GM21576 (cell line): ENCODE measurements around the gene OR8A1.
"Not testable (repeated sequence)": the region's sequence is repeated elsewhere in the genome, so short reads cannot be mapped to it uniquely, and the experiment has no call there.

Experiments
- ATAC-seq: cut with Tn5 transposase; IDR thresholded peaks from one replicate; pipeline ENCODE4 v1.9.1; 2021; ENCODE audit warnings: mild to moderate bottlenecking, moderate library complexity; ENCODE audit not compliant: unreplicated experiment

Gene OR8A1

DNA sequence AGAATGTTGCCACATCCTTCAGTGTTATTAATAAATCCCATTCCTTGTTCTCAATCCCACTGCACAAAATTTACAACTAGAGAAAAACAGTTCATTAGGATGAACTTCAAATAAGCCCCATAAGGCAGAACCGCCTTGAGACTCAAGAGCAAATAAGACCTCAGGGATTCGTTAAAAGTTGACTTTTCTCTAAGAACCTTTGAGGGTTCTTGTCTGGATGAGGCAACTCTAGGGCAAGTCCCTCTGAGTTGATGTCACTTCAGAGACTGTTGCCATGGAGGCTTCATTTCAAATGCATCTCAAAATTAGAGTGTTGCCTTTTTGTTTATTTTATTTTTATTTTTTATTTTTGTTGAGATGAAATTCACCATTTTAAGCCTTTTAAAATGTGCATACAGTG, 21.6 kb downstream of the OR8A1 start:
- no peak for ATAC-seq

DNA sequence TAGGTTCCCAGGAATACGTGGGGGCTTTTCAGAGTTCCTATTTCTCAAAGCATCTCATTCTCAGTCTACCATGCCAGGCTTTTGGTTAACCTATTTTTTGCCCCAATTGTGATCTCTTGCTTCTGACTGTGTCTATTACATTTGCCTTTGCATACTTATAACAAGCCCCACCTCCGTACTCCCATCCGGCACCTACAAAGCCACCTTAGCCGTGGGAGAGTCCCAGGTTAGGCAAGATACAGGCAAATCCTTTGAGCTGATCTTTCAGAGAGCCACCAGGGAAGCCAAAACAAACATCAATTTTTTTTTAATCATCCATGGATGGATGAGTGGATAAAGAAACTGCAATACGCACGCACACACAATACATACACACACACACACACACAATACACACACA, 22.8 kb downstream of the OR8A1 start:
- ATAC-seq = no peak

DNA sequence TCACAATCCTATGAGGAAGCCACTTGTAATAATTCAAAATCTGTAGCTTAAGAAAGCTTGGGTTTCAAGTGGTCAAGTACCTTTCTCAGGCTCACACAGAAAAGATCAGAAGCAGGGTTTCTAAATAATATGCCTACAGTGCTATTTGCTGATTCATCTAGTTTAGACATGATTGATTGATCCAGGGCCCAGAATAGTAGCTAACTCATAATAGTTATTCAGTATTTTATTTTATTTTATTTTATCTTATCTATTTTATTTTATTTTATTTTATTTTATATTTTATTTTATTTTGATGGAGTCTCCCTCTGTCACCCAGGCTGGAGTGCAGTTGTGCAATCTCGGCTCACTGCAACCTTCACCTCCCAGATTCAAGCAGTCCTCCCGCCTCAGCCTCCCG, 25.5 kb downstream of the OR8A1 start:
- ATAC-seq = no peak

DNA sequence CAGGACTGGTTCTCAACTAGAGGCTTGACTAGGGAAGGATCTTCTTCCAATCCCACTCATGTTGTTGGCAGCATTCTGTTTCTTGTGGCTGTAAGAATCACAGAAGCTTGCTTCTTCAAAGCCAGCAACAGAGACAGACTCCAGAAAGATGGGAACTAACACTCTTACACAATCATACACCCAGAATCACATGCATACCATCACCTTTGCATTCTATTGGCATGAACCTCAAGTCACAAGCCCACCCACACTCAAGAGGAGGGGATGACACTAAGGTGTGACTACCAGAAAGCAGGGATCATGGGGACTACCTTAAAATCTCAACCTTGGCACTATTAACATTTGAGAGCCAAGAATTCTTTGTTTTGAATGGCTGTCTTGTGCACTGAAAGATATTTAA, 27.8 kb downstream of the OR8A1 start:
- ATAC-seq = no peak

DNA sequence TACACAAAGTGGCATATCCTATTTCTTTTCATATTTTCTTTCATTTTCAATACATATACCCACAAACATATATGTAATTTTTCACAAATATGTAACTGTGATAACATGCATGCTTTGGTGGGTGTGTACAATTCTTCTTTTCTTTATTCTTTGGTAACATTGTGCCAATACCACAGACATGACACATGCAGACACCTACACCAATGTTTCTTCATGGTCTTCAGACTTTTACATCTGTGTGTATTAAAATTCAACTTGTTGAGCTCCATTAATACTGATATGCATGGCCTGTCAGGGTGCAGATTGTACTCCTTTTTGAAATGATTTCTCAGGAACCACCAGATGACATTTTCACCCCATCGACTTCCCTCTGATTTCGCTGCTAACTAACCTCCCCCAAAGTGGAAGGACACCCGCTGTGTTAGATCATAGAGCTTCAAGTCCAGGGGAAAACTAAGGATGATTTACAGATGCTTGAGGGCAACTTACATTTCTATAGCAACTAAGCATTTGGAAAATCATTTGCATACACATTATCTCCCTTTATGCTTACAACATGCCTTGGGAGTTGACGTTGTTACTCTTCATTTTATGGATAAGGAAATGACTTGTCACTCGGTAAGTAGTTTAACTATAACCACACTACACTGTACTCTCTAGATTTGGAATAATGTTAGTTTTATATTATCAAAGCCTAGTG, 31.0 kb downstream of the OR8A1 start:
- ATAC-seq = no peak

DNA sequence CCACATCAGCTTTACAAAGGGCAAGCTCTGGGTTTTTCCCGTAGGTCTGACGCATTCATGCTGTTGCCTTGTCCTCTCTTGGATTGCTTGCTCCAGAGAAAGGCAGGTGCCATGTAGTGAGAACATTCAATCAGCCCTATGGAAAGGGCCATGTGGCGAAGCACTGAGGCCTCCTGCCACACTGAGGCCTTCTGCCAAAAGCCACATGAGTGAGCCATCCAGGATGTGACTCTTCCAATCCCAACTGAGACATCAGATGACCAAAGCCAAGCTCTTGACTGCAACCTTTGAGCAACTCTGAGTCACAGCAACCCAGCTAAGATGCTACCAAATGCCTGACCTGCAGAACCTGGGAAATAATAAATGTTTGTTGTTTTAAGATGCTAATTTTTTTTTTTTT, 32.4 kb downstream of the OR8A1 start:
- no peak for ATAC-seq

DNA sequence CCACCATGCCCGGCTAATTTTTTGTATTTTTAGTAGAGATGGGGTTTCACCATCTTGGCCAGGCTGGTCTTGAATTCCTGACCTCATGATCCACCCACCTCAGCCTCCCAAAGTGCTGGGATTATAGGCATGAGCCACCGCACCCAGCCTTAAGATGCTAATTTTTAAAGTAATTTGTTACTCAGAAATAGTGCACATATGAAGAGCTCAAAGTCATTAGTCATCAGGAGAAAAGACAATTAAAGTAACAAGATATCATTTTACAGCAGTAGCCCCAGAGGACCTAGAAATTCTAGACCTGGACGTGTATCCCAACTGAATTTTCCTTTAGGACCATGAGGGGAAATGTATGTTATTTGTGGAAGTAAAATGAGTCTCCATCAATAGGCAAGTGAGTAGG, 32.9 kb downstream of the OR8A1 start:
- not testable (repeated sequence) for ATAC-seq

DNA sequence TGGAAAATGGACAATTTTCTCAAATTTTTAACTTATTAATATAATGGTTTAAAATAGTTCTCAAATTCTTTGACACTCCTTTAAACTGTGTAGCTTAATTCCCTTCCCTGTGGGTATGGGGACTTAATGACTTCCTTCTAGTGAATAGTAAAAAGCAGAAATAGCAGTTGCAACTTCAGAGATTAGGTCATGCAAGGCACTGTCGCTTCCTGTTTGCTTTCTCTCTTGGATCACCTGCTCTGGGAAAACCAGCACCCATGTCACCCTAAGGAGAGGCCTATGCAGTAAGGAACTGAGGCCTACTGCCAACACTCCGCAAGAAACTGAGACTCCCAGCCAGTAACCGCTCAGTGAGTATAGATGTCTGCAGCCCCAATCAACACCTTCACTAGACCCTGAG, 35.9 kb downstream of the OR8A1 start:
- ATAC-seq = no peak

DNA sequence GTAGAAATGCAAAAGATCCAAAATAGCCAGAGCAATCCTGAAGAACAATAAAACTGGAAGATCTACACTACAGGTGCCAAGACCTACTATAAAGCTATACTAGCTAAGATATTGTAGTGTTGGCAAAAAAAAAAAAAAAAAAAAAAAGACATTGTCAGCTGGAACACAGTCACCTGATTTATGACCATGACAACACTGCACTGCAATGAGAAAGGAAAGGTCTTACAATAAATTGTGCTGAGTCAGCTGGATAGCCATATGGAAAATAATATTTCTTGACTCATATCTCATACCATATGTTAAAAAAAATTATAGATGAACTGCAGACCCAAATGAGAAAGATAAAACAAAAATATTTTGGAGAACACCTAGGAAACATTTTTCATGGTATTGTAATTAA, 38.4 kb downstream of the OR8A1 start:
- no peak for ATAC-seq

DNA sequence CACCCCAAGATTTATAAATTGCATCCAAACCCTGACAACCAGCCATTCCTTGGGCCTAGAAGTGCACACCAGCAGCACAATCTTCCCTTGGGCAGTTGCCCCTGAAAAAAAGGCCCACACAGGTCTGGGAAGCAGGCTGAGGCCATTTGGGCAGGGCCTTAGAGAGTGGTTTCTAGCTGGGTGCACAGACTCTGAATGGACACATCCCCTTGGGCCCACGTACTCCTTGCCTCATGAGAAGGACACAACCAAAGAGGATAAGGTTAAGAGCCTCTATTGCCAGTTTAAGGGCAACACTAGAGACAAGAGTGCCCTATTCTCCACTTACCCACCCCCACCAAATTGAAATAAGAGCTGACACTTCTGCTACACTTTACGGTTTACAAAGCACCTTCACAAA, 40.5 kb downstream of the OR8A1 start:
- no peak for ATAC-seq

DNA sequence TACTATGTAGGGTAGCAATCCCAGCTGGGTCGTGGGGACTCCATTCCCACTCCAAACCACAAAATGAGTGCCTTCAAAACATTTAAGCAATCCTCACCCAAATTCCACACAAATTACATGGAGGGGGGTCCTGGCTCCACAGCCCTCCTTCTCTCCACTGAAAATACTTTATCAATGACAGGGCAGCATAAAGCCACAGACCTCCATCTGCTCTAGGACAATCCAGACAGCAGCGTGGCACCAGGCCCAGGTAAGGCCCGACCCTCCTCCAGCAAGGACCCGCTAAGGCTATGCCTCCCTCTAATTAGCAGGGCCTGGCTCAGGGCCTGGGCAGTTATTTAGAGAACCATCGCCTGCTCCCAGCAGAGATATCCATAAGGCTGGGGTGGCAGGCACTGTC, 41.3 kb downstream of the OR8A1 start, which contains the start of gene PANX3:
TSS of gene PANX3 (plus strand) at position 365 of the 400 bp plus-strand sequence. CDS start 129 bp downstream, outside the sequence.
- ATAC-seq = no peak

DNA sequence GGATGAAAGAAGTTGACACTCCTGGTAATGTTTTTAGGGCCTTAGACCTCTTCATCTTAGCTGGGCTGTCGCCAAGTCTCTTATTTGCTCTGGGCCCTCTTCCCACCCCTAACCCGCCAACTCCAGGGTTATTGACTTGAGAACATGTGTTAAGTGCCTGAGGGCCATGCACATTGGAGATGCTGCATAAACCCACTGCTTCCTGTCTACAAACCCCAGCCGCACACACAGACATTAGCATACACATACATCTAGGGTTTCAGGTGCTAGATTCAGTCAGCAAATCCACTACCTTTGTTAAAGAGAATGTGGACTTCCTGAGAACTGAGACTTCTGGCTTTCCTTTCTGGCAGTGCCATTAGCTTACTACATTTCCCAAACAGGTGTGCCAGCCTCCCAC, 42.2 kb downstream of the OR8A1 start:
- no peak for ATAC-seq

DNA sequence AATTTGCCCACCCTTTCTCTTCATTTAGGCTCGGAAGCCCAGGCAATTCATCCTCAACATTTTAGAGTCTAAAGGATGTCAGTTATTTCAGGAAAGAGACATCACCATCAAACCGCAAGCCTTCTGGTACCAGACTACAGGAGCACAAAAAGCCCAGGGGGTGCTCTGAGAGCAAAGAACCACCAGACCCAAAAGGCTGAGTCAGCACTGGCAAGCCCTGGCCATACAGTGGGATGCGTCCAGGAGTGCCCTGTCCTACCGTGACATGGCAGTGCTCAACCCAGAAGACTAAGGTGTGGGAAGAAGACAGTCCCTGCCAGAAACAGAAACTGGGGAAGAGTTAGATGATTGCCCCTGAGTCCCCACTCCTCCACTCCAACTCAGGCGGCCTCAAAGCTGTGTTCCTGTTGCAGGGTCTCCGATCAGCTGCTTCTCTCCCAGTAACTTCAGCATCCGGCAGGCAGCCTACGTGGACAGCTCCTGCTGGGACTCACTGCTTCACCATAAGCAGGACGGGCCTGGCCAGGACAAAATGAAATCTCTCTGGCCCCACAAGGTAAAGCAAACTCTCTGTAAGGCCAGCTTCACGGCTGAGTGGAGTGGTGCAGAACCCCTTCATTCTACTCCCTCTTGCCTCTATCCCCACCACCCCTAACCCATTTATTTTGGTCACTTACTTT, 42.9 kb downstream of the OR8A1 start:
- no peak for ATAC-seq

DNA sequence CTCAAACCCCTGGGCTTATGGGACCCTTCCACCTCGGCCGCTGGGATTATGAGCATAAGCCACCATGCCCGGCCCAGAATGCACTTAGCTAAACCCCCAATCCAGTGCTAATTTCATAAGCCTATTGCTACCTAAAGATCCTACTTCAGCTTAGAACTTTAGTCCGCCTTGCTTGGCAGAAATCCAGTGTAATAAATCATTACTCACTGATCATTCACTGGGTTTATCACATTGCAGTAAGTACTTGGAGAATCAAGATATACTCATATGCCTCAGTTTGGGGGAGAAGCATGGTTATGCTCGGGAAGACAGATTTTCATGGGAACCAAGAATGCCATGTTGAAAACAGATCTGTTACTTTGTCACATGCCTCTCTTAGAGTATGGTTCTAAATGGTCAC, 49.1 kb downstream of the OR8A1 start:
- no peak for ATAC-seq
